HCT116 (cell line): ENCODE results near the gene BRPF3. TPM values are rescaled to one million over a fixed set of nuclear protein-coding genes. Genes with fewer than 3 reads are reported as not detected.

Source experiments
- ATAC-seq: fragments of 200-7000 bp; cut with Tn5 transposase; 2 replicates; pipeline ENCODE4 v1.9.1; 2020; ENCODE audit warnings: mild to moderate bottlenecking, moderate library complexity
- BruUV-seq: library from RNA; stranded (reverse); fragments of 400-500 nt; replicated peaks from 2 replicates; lab custom pipeline; 2021; lab: Mats Ljungman, UMichigan
- CTCF ChIA-PET: fragments of 300-600 bp; sonication (Branson Sonifier 250); formaldehyde crosslinking; loops from one replicate; lab custom pipeline; 2021; ENCODE audit warnings: antibody characterized with exemption; lab: Charles Lee
- POLR2A ChIA-PET: fragments of 300-600, 350-600 bp; sonication (Branson Sonifier 250); formaldehyde crosslinking; loops from one replicate; lab custom pipeline; 2021; ENCODE audit warnings: antibody characterized with exemption; lab: Charles Lee
- RAD21 ChIA-PET, 2 experiments: fragments of 300-600 bp; sonication (Branson Sonifier 250); formaldehyde crosslinking; loops; one replicate each; lab custom pipeline; 2023; ENCODE audit warnings: low total read pairs in 2 of 2; ENCODE audit not compliant: uncharacterized antibody in 2 of 2, unreplicated experiment in 2 of 2, low non-redundant PET in 1 of 2; lab: Charles Lee
- DNase-seq: peaks from one replicate; pipeline ENCODE4 v3.0.0-alpha.2; 2010; ENCODE audit warnings: low read depth, low spot score
- H2AFZ ChIP-seq: fragments of 200-600 bp; shearing (Covaris generic), sonication (generic); 2 replicates; pipeline ENCODE4 v1.6.1; 2017; ENCODE audit warnings: low read depth, mixed run types, mixed read lengths, antibody characterized with exemption, low read length; ENCODE audit not compliant: poor library complexity, severe bottlenecking
- H3K27ac ChIP-seq: 2 replicates; pipeline ENCODE4 v1.5.1; 2012; ENCODE audit warnings: low read depth, low read length
- H3K27me3 ChIP-seq: fragments of 200-600 bp; sonication (generic); 2 replicates; pipeline ENCODE4 v1.6.1; 2016; ENCODE audit warnings: mixed run types, low read length, mixed read lengths; ENCODE audit not compliant: insufficient read depth
- H3K36me3 ChIP-seq, 2 experiments: fragments of 200-500 bp in 1 of 2; fragments of 200-600 bp in 1 of 2; sonication (Bioruptor generic) in 1 of 2; sonication (generic) in 1 of 2; 2 replicates each; pipeline versions ENCODE4 v1.5.1 to v1.6.1; 2014 to 2016; ENCODE audit warnings: low read length in 2 of 2, inconsistent platforms in 1 of 2, mixed read lengths in 1 of 2, mixed run types in 1 of 2; ENCODE audit not compliant: insufficient read depth in 2 of 2, control insufficient read depth in 1 of 2
- H3K4me1 ChIP-seq, 2 experiments: fragments of 200-600 bp in 1 of 2; sonication (generic) in 1 of 2; 2 replicates each; pipeline versions ENCODE4 v1.5.1 to v1.6.1; 2012 to 2017; ENCODE audit warnings: low read length in 2 of 2, inconsistent platforms in 1 of 2, mild to moderate bottlenecking in 1 of 2, mixed read lengths in 1 of 2, mixed run types in 1 of 2, moderate library complexity in 1 of 2; ENCODE audit not compliant: insufficient read depth in 2 of 2, control insufficient read depth in 1 of 2
- H3K4me2 ChIP-seq: fragments of 200-600 bp; sonication (generic); 2 replicates; pipeline ENCODE4 v1.6.1; 2017; ENCODE audit warnings: mixed run types, low read length, mixed read lengths
- H3K4me3 ChIP-seq, 2 experiments: fragments of 200-600 bp in 1 of 2; sonication (generic) in 1 of 2; replicated peaks in 1 of 2; 2 replicates each; pipeline ENCODE4 v1.5.1; 2011 to 2016; ENCODE audit warnings: low read length in 2 of 2, control low read depth in 1 of 2, low read depth in 1 of 2, mild to moderate bottlenecking in 1 of 2, mixed read lengths in 1 of 2, mixed run types in 1 of 2
- H3K79me2 ChIP-seq: fragments of 200-600 bp; sonication (generic); 2 replicates; pipeline ENCODE4 v1.6.1; 2017; ENCODE audit warnings: mild to moderate bottlenecking, mixed run types, low read length, moderate library complexity, mixed read lengths; ENCODE audit not compliant: insufficient read depth
- H3K9ac ChIP-seq: fragments of 200-600 bp; sonication (generic); 2 replicates; pipeline ENCODE4 v1.6.1; 2016; ENCODE audit warnings: low read length, mixed read lengths
- H3K9me2 ChIP-seq: fragments of 200-600 bp; sonication (generic), shearing (Covaris generic); 2 replicates; pipeline ENCODE4 v1.6.1; 2017; ENCODE audit warnings: mixed run types, mild to moderate bottlenecking, moderate library complexity; ENCODE audit not compliant: insufficient read depth
- H3K9me3 ChIP-seq, 2 experiments: fragments of 200-500 bp in 1 of 2; fragments of 200-600 bp in 1 of 2; sonication (Bioruptor generic) in 1 of 2; sonication (generic) in 1 of 2; 2 replicates each; pipeline ENCODE4 v1.6.1; 2014 to 2017; ENCODE audit warnings: low read length in 2 of 2, mixed read lengths in 2 of 2, inconsistent platforms in 1 of 2, low read depth in 1 of 2, mild to moderate bottlenecking in 1 of 2, mixed run types in 1 of 2, moderate library complexity in 1 of 2; ENCODE audit not compliant: control insufficient read depth in 1 of 2, insufficient read depth in 1 of 2
- H4K20me1 ChIP-seq: fragments of 200-600 bp; sonication (generic), shearing (Covaris generic); 2 replicates; pipeline ENCODE4 v1.6.1; 2017; ENCODE audit warnings: mixed run types, mild to moderate bottlenecking, moderate library complexity; ENCODE audit not compliant: insufficient read depth
- CTCF ChIP-seq, 3 experiments: fragments of 200-600 bp in 1 of 3; sonication (generic) in 1 of 3; IDR thresholded peaks in 2 of 3; conservative IDR thresholded peaks in 1 of 3; 2 replicates each; pipeline ENCODE4 v1.5.1; 2012 to 2017; ENCODE audit warnings: low read depth in 2 of 3, low read length in 2 of 3, antibody characterized with exemption in 1 of 3, borderline replicate concordance in 1 of 3, control low read depth in 1 of 3, mild to moderate bottlenecking in 1 of 3, mixed read lengths in 1 of 3, mixed run types in 1 of 3, moderate library complexity in 1 of 3; ENCODE audit not compliant: insufficient read depth in 1 of 3
- EGR1 ChIP-seq: IDR thresholded peaks from 2 replicates; pipeline ENCODE4 v1.6.1; 2012; ENCODE audit warnings: low read depth
- ELF1 ChIP-seq: IDR thresholded peaks from 2 replicates; pipeline ENCODE4 v1.6.1; 2012; ENCODE audit warnings: low read depth, borderline replicate concordance
- EZH2phosphoT487 ChIP-seq: fragments of 200-600 bp; IDR thresholded peaks from 2 replicates; pipeline ENCODE4 v1.6.1; 2018; ENCODE audit warnings: antibody characterized with exemption, borderline replicate concordance
- FOSL1 ChIP-seq: IDR thresholded peaks from 2 replicates; pipeline ENCODE4 v1.6.1; 2012; ENCODE audit warnings: low read depth
- SRF ChIP-seq: IDR thresholded peaks from 2 replicates; pipeline ENCODE4 v1.6.1; 2012; ENCODE audit warnings: low read depth
- TCF7L2 ChIP-seq: IDR thresholded peaks from 2 replicates; pipeline ENCODE4 v1.7.0; 2011; ENCODE audit warnings: borderline replicate concordance, inconsistent platforms; ENCODE audit not compliant: insufficient read depth, insufficient read length; ENCODE audit errors: extremely low read depth
- YY1 ChIP-seq: IDR thresholded peaks from 2 replicates; pipeline ENCODE4 v1.6.1; 2011; ENCODE audit warnings: low read length, low read depth, moderate library complexity, mild to moderate bottlenecking; ENCODE audit not compliant: insufficient replicate concordance; ENCODE audit errors: extremely low read depth
- ZFX ChIP-seq: fragments of 450-650 bp; IDR thresholded peaks from 2 replicates; pipeline ENCODE4 v1.6.1; 2017
- intact Hi-C: fragments of 100-400 bp; cut with micrococcal nuclease; formaldehyde crosslinking; loops from 2 replicates; pipeline ENCODE4 v1.10.0; 2022
- total RNA-seq: library from RNA; stranded (reverse); gene quantifications from one replicate; pipeline ENCODE4 v1.2.1, GENCODE V29; 2021; ENCODE audit not compliant: unreplicated experiment

The BRPF3 gene
- total RNA-seq, 1 experiment from 2014 or later = 20.3 TPM

GRCh38 chr6:36210886-36211595 is 14.5 kb downstream of the BRPF3 start (continued):
- TF ChIP-seq ELF1 (no peak), ZFX (no peak), TCF7L2 (no peak)

- no peaks in the 10 kb centered on the region for H3K9me2 ChIP-seq
- H3K9ac ChIP-seq = no peak overlapping the region
- no peaks in the 10 kb centered on the region for H3K9me3 ChIP-seq
- intact Hi-C loops = no loop called here
- H3K27ac ChIP-seq = no peak overlapping the region
- H3K4me1 ChIP-seq = peaks cover 0 to 4% of the 10 kb centered on the region in 2 experiments; a peak in 1 of 4 replicates
- TF ChIP-seq EGR1 = no peak
- TF ChIP-seq YY1 = no peak
- TF ChIP-seq SRF = no peak
- 0 out of 2 replicates have a peak, but pooled peaks have one; percentile 12 for TF ChIP-seq FOSL1
- no peak for TF ChIP-seq CTCF (IDR thresholded peaks at IDR 0.05 in 2 of 3, conservative IDR thresholded peaks at IDR 0.05 in 1 of 3; ENCODE audit: borderline replicate concordance in 1 of 3, insufficient read depth in 1 of 3, low read depth in 2 of 3, low read length in 2 of 3)
- TF ChIP-seq EZH2phosphoT487 = no peak
- no peaks in the 10 kb centered on the region for H3K79me2 ChIP-seq
- ChIA-PET RAD21 (no interaction called here), CTCF (no interaction called here), POLR2A (no interaction called here)
- ATAC-seq = no peak
- no peak for DNase-seq
- H3K4me3 ChIP-seq = no peak overlapping the region
- H3K27me3 ChIP-seq = no peaks in the 10 kb centered on the region
- no peaks in the 10 kb centered on the region for H4K20me1 ChIP-seq
- H3K36me3 ChIP-seq = peaks cover 13 to 29% of the 10 kb centered on the region in 2 experiments; a peak in 3 of 4 replicates
- H3K4me2 ChIP-seq = no peak overlapping the region
- H2AFZ ChIP-seq = no peak overlapping the region
- no TSS peak for BruUV-seq
Observed at GRCh38 chr6:36216559-36216958, 20.0 kb downstream of the BRPF3 start.
